Measurements from ENCODE around the gene MYH11. TPM values are rescaled to one million over a fixed set of nuclear protein-coding genes. Genes with fewer than 3 reads are reported as not detected.
"Not testable (repeated sequence)": the region's sequence is repeated elsewhere in the genome, so short reads cannot be mapped to it uniquely, and the experiment has no call there.

Gene MYH11
- total RNA-seq, 2 experiments from 2014 or later: 0.04 TPM; not detected in 1

DNA sequence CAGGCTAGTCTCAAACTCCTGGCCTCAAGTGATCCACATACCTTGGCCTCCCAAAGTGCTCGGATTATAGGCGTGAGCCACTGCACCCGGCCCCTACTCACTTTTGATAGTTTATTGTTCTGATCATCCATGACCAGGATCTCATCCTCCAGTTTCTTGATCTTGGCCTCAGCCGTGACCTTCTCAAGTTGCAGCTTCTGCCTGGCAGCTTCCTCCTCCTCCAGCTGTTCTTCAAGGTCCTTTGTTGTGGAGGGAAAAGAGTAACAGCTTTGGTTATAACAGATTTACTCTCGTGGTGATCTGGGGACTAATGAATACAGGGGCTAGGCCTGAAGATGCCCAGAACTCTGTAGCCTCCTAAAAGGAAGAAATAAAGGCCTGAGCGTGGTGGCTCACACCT, 116.9 kb downstream of the MYH11 start:
- no peak for DNase-seq
- peaks cover 6% of the 10 kb centered on the region for H3K36me3 Mint-ChIP-seq (ENCODE audit: low read depth)
- H3K4me1 Mint-ChIP-seq: no peaks in the 10 kb centered on the region
- CTCF ChIA-PET: interaction anchor here (0.6 kb wide), 1 partner anchor 185 kb away, joined by 9 read pairs; no protein-coding TSS in a partner anchor
- H3K27me3 Mint-ChIP-seq: no peaks in the 10 kb centered on the region
- no peaks in the 10 kb centered on the region for H3K9me3 Mint-ChIP-seq
- H3K27ac Mint-ChIP-seq: no peak overlapping the region
- no peak overlapping the region for H3K4me3 Mint-ChIP-seq
- POLR2A ChIA-PET: no interaction called here

DNA sequence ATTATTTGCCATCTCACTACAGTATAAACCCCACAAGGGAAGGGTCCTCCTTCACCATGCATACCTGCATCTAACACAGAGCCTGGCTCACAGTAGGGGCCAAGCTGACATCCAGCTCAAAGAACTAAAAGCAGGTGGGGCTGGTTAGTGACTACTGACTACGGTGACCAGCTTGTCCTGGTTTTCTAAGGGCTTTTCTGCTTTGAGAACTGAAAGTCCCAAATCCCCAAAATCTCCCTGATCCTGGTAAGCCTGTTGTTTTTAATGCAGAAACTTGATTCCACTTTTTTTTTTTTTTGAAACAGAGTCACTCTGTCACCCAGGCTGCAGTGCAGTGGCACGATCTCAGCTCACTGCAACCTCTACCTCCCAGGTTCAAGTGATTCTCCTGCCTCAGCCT, 117.4 kb downstream of the MYH11 start:
- no peak for DNase-seq
- CTCF ChIA-PET: interaction anchor here (0.7 kb wide), 1 partner anchor 27 kb away, joined by 3 read pairs; no protein-coding TSS in a partner anchor
- POLR2A ChIA-PET: no interaction called here
- no peak overlapping the region for H3K4me3 Mint-ChIP-seq
- no peaks in the 10 kb centered on the region for H3K4me1 Mint-ChIP-seq
- H3K9me3 Mint-ChIP-seq: no peaks in the 10 kb centered on the region
- no peak overlapping the region for H3K27ac Mint-ChIP-seq
- H3K36me3 Mint-ChIP-seq (ENCODE audit: low read depth): peaks cover 6% of the 10 kb centered on the region
- no peaks in the 10 kb centered on the region for H3K27me3 Mint-ChIP-seq

DNA sequence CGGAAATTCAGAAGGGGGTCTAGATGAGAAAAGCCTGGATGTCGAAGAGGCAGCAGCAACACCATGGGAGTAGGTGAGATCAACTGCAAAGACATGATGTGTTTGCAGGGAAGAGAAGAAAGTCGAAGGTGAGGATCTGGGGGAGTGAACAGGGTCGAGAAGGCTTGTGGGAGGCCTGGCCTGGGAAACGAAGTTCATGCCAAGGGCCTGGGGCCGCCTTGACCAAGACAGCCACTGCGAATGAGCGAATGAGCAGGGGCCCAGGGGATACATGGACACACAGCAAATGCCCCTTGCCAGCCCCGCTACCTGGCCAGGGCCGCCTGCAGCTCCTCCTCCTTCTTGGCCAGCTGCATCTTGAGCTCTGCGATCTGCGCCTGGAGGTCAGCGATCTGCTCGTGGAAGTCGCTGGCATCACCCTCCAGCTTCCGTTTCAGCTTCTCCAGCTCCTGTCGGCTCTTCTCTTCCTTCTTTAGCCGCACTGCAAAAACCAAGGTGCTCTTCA, 119.6 kb downstream of the MYH11 start:
- POLR2A ChIA-PET: no interaction called here
- CTCF ChIA-PET: interaction anchor here (1.8 kb wide), 1 partner anchor 19 kb away, joined by 4 read pairs; no protein-coding TSS in a partner anchor
- DNase-seq: no peak
- Mint-ChIP-seq H3K27me3 (no peaks in the 10 kb centered on the region), H3K36me3 (ENCODE audit: low read depth) (peaks cover 6% of the 10 kb centered on the region), H3K27ac (no peak overlapping the region), H3K4me3 (no peak overlapping the region), H3K9me3 (no peaks in the 10 kb centered on the region), H3K4me1 (no peaks in the 10 kb centered on the region)

DNA sequence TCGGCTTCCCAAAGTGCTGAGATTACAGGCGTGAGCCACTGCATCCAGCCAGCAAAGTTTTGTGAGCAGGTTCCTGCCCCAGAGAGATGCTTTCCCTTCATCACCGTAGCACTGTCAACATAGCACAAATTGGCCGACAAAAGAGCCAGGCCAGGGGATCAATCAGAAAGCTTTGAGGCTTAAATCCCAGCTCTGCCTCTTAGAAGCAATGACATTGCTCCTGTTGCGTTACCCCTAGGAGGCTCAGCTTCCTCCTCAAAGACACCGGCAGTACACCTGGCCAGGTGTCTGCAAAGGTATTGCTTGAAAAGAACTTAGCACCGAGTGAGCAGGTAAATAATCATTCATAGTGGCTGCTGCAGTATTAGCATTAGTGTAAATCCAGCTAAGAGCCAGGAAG, 120.3 kb downstream of the MYH11 start:
- ChIA-PET CTCF (interaction anchor here (0.6 kb wide), 1 partner anchor 86 kb away, joined by 3 read pairs; no protein-coding TSS in a partner anchor), POLR2A (no interaction called here)
- no peaks in the 10 kb centered on the region for H3K4me1 Mint-ChIP-seq
- H3K27ac Mint-ChIP-seq: no peak overlapping the region
- H3K36me3 Mint-ChIP-seq (ENCODE audit: low read depth): peaks cover 6% of the 10 kb centered on the region
- H3K9me3 Mint-ChIP-seq: no peaks in the 10 kb centered on the region
- DNase-seq: no peak
- no peaks in the 10 kb centered on the region for H3K27me3 Mint-ChIP-seq
- no peak overlapping the region for H3K4me3 Mint-ChIP-seq

DNA sequence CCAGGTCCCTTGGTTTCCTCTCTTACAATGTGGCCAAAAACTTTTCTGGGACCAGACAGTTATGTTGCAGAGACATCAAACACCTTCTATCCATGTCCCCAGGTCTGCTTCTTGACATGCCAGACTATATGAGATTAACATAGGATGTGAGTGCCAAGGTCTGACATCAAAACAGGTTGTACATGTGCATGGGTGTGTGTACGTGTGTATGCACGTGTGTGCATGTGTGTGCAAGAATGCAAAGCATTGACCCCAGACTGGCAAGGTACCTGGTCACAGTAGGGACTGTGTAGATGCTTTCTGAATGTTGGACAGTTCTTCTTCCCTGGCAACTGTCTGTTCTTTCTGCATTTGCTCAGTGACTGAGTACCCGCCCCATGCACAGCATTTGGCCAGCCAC, 121.2 kb downstream of the MYH11 start:
- Mint-ChIP-seq H3K27me3 (no peaks in the 10 kb centered on the region), H3K9me3 (no peaks in the 10 kb centered on the region), H3K4me1 (no peaks in the 10 kb centered on the region), H3K36me3 (ENCODE audit: low read depth) (peaks cover under 1% of the 10 kb centered on the region), H3K4me3 (no peak overlapping the region), H3K27ac (no peak overlapping the region)
- POLR2A ChIA-PET: no interaction called here
- DNase-seq: no peak
- CTCF ChIA-PET: no interaction called here

DNA sequence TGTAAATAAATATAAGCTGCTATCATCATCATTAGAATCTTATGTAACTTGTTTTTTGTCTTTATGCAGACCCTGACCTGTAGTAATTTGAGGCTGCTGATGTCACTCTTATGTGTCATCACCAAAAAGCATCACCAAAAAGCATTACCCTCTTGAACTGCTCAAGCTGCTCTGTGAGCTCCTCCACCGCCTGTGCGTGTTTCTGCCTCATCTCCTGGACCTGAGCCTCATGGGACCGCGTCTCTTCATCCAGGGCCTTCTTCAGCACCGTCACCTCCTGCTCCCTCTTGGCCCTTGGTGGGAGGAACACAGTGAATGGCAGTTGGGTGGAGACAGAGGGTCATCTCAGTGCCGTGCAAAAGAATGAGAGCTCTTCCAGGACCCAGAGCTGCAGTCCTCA, 124.4 kb downstream of the MYH11 start:
- Mint-ChIP-seq H3K4me1 (no peaks in the 10 kb centered on the region), H3K4me3 (no peak overlapping the region), H3K36me3 (ENCODE audit: low read depth) (peaks cover 2% of the 10 kb centered on the region), H3K9me3 (no peaks in the 10 kb centered on the region), H3K27me3 (no peaks in the 10 kb centered on the region), H3K27ac (peak overlapping the region; percentile 46)
- POLR2A ChIA-PET: no interaction called here
- CTCF ChIA-PET: interaction anchor here (0.6 to 1.9 kb wide), 4 partner anchors 9 to 162 kb away, joined by 3 to 4 read pairs (median 4); no protein-coding TSS in a partner anchor
- no peak for DNase-seq

DNA sequence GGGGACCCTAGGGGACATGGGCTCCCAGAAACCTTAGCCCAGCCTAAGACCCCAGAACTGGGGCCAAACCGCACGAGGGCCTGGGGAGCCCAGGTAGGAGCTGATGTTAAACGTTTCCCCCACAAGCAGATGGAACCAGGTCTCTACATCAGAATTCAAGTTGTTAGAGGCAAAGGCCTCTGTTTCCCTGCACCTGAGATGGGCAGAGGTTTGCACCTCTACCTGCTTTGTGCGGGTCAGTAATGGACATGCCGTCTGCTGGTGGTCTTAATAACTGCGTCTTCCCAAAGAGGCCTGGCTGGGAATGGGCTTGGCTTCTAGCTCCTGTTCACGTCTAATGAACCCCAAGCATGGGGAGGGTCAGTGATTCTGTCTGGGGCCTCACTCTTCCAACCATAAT, 127.7 kb downstream of the MYH11 start:
- no peak overlapping the region for H3K27ac Mint-ChIP-seq
- no peaks in the 10 kb centered on the region for H3K27me3 Mint-ChIP-seq
- peaks cover 23% of the 10 kb centered on the region for H3K36me3 Mint-ChIP-seq (ENCODE audit: low read depth)
- no peak for DNase-seq
- H3K4me3 Mint-ChIP-seq: no peak overlapping the region
- CTCF ChIA-PET: interaction anchor here (0.6 kb wide), 1 partner anchor 70 kb away, joined by 4 read pairs; no protein-coding TSS in a partner anchor
- POLR2A ChIA-PET: no interaction called here
- no peaks in the 10 kb centered on the region for H3K4me1 Mint-ChIP-seq
- H3K9me3 Mint-ChIP-seq: no peaks in the 10 kb centered on the region

DNA sequence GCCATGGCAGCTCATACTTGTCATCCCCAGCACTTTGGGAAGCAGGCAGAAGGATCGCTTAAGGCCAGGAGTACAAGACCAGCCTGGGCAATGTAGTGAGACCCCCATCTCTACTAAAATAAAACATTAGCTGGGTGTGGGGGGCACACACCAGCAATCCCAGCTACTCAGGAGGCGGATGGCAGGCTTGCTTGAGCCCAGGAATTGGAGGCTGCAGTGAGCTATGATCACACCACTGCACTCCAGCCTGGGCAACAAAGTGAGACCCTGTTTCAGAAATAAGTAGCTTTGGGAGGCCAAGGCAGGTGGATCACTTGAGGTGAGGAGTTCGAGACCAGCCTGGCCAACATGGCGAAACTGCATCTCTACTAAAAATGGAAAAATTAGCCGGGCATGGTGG, 129.1 kb downstream of the MYH11 start:
- H3K27ac Mint-ChIP-seq, H3K4me1 Mint-ChIP-seq, H3K27me3 Mint-ChIP-seq: not testable (repeated sequence)

DNA sequence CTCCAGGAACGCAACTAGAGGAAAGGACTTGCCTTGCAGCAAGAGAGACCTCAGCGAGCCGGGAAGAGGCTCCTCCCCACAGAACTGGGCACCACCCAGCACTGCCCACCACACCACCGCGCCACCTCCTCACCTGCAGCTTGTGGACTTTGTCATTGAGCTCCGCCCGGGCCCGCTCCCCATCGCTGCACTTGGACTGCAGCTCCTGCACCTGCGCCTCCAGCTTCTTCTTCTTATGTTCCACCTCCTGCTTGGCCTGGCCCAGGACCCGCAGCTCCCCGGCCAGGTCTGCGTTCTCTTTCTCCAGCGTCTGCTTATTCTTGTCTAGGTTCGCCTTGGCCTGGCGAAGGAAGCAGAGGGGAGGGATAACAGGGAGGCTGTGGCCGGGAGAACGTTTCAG, 130.1 kb downstream of the MYH11 start:
- H3K36me3 Mint-ChIP-seq (ENCODE audit: low read depth): peaks cover 30% of the 10 kb centered on the region
- no peak overlapping the region for H3K27ac Mint-ChIP-seq
- ChIA-PET POLR2A (no interaction called here), CTCF (interaction anchor here (0.6 kb wide), 1 partner anchor 428 kb away, joined by 3 read pairs; no protein-coding TSS in a partner anchor)
- H3K4me1 Mint-ChIP-seq: no peaks in the 10 kb centered on the region
- no peak overlapping the region for H3K4me3 Mint-ChIP-seq
- no peak for DNase-seq
- H3K27me3 Mint-ChIP-seq: no peaks in the 10 kb centered on the region
- no peaks in the 10 kb centered on the region for H3K9me3 Mint-ChIP-seq

More for the DNA sequence above, 129.1 kb downstream of the MYH11 start:
- ChIA-PET POLR2A (interaction anchor here (0.6 kb wide), 1 partner anchor 21 kb away, joined by 4 read pairs; no protein-coding TSS in a partner anchor), CTCF (interaction anchor here (1.2 to 1.3 kb wide), 2 partner anchors 11 to 86 kb away, joined by 3 read pairs; no protein-coding TSS in a partner anchor)
- not testable (repeated sequence) for H3K9me3 Mint-ChIP-seq, H3K4me3 Mint-ChIP-seq, DNase-seq
- H3K36me3 Mint-ChIP-seq (ENCODE audit: low read depth): peaks cover 27% of the 10 kb centered on the region

DNA sequence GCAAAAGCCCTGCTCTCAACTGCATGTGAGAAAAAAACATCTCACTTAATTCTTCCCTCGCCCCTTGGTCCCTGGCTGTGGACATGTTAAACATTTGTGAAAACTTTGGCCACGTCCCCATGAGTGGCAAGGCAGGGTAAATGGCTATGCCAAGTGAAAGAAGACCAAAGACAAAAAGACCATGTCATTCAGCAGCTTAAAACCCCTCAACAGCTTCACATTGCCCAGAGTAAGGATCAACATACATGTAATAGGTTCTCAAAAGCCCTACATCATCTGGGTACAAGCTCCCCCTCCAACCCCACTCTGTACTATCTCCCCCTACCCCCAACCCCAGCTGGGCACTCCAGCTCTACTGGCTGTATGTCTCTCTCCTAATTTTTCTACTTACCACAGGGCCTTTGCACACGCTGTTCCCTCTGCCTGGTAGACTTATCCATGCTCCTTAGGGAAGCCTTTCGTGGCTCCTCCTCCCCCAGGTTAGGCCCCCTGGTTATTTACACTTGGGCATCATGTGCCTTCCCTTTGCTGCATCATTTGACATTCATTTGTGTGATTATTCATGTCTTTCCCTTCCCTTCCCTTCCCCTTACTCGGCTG, 131.1 kb downstream of the MYH11 start:
- no peaks in the 10 kb centered on the region for H3K4me1 Mint-ChIP-seq
- no peaks in the 10 kb centered on the region for H3K9me3 Mint-ChIP-seq
- H3K27ac Mint-ChIP-seq: no peak overlapping the region
- H3K27me3 Mint-ChIP-seq: no peaks in the 10 kb centered on the region
- no peak overlapping the region for H3K4me3 Mint-ChIP-seq
- ChIA-PET POLR2A (no interaction called here), CTCF (no interaction called here)
- H3K36me3 Mint-ChIP-seq (ENCODE audit: low read depth): peaks cover 37% of the 10 kb centered on the region
- no peak for DNase-seq

DNA sequence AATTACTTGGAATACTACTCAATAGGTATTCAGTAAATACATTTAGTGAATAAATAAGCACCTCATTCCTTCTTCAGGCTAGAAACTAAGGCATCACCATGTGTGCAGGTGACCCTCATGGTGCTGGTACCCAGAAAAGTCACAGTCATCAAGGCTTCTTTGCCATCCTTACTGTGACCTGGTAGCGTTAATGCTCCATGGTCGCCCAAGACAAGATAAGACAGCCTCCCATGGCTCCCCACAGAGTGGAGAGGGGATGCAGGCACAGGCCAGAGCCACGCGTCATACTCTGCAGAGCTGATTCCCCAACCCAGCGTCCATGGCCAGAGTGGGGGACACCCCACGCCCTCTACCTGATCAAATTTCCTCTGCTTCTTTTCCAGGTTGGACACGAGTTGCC, 133.0 kb downstream of the MYH11 start:
- DNase-seq: no peak
- H3K4me3 Mint-ChIP-seq: no peak overlapping the region
- H3K27ac Mint-ChIP-seq: no peak overlapping the region
- no peaks in the 10 kb centered on the region for H3K4me1 Mint-ChIP-seq
- ChIA-PET CTCF (no interaction called here), POLR2A (no interaction called here)
- no peaks in the 10 kb centered on the region for H3K9me3 Mint-ChIP-seq
- peaks cover 38% of the 10 kb centered on the region for H3K36me3 Mint-ChIP-seq (ENCODE audit: low read depth)
- H3K27me3 Mint-ChIP-seq: no peaks in the 10 kb centered on the region

DNA sequence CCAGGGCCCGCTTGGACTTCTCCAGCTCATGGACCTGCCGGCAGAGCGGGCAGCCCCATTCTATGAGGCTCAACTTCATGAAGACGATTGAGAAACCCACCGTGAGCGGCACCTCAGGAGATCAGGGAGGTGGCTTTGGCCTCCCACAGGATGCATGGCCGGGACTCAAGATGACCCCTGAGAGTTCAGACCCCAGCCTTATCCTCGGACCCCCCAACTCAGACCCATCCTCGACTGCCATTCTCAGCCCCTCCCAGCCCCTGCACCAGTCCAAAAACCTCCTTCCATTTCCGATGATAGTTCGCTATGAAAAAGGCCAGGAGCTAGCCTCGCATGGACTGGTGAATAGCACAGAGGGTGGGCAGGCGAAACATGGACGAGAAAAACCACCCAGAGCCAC, 135.8 kb downstream of the MYH11 start:
- DNase-seq: no peak
- Mint-ChIP-seq H3K27ac (peak overlapping the region; percentile 25), H3K4me3 (no peak overlapping the region), H3K27me3 (no peaks in the 10 kb centered on the region), H3K36me3 (ENCODE audit: low read depth) (peaks cover 36% of the 10 kb centered on the region), H3K4me1 (no peaks in the 10 kb centered on the region), H3K9me3 (no peaks in the 10 kb centered on the region)
- ChIA-PET CTCF (interaction anchor here (0.6 kb wide), 1 partner anchor 132 kb away, joined by 4 read pairs; no protein-coding TSS in a partner anchor), POLR2A (no interaction called here)

DNA sequence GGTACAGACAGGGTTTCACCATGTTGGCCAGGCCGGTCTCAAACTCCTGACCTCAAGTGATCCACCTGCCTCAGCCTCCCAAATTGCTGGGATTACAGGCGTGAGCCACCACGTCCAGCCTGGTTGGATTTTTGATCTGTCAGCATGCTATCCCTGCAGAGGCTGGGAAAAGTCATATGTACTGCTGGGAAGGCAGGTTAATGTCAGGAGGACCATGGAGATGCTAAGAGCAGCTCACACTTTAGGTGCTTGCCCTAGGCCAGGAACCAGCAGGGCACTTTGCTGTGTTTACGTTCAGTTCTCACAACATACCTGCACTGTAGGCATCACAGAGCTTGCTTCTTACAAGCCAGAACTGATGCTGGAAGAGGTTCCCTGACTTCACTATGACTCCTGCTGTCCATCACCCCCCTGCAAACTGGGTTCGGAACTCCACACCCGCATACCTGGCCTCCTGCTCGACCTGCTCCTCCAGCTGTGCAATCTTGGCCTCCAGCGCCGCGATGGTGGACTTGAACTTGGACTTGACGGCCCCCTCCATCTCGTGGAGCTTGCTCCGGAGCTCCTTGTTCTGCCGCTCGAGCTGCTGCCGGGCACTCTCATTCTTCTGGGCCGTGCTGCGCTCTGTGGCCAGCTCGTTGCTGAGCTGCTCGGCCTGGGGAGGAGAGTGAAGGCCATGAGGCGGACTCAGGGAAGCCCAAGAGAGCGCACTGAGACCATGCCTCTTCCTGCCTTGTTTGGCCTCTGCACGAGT, 140.0 kb downstream of the MYH11 start:
- ChIA-PET POLR2A (no interaction called here), CTCF (interaction anchor here (1.2 kb wide), 1 partner anchor 11 kb away, joined by 3 read pairs; no protein-coding TSS in a partner anchor)
- H3K4me1 Mint-ChIP-seq: peaks cover 2% of the 10 kb centered on the region
- H3K4me3 Mint-ChIP-seq: no peak overlapping the region
- no peaks in the 10 kb centered on the region for H3K27me3 Mint-ChIP-seq
- no peak for DNase-seq
- H3K36me3 Mint-ChIP-seq (ENCODE audit: low read depth): peaks cover 20% of the 10 kb centered on the region
- H3K27ac Mint-ChIP-seq: no peak overlapping the region
- no peaks in the 10 kb centered on the region for H3K9me3 Mint-ChIP-seq
